ENCODE data around the gene FRS2.
"Not testable (repeated sequence)": the region's sequence is repeated elsewhere in the genome, so short reads cannot be mapped to it uniquely, and the experiment has no call there.

Gene FRS2

GRCh38 chr12:69588527-69588926, 118.3 kb downstream of the FRS2 start:
- Mint-ChIP-seq H3K36me3 (ENCODE audit: low read depth) (peaks cover 71% of the 10 kb centered on the region), H3K4me3 (no peak overlapping the region), H3K4me1 (ENCODE audit: low read depth) (peaks cover 41% of the 10 kb centered on the region), H3K27ac (no peak overlapping the region), H3K27me3 (no peaks in the 10 kb centered on the region), H3K9me3 (no peaks in the 10 kb centered on the region)

DNA sequence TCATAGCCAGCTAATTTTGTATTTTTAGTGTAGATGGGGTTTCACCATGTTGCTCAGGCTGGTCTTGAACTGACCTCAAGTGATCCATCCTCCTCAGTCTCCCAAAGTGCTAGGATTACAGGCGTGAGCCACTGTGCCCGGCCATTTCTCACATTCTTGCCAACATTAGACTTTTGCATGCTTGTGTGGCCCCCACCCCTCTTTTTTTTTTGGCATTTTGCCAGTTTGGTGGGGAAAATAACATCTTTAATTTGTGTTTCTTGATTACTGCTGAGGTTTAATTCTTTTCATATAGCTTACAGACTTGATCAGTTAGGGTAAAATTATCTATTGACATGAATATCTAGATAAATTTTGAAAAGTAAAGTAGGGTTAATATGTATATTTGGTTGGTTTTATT, 118.9 kb downstream of the FRS2 start:
- H3K4me3 Mint-ChIP-seq = peak overlapping the region; percentile 7
- peaks cover 46% of the 10 kb centered on the region for H3K4me1 Mint-ChIP-seq (ENCODE audit: low read depth)
- peaks cover 77% of the 10 kb centered on the region for H3K36me3 Mint-ChIP-seq (ENCODE audit: low read depth)
- no peak overlapping the region for H3K27ac Mint-ChIP-seq
- no peaks in the 10 kb centered on the region for H3K27me3 Mint-ChIP-seq
- H3K9me3 Mint-ChIP-seq = no peaks in the 10 kb centered on the region

- no peak overlapping the region for H3K27ac Mint-ChIP-seq
These were observed 125.5 kb downstream of the FRS2 start for GRCh38 chr12:69595689-69596088.

DNA sequence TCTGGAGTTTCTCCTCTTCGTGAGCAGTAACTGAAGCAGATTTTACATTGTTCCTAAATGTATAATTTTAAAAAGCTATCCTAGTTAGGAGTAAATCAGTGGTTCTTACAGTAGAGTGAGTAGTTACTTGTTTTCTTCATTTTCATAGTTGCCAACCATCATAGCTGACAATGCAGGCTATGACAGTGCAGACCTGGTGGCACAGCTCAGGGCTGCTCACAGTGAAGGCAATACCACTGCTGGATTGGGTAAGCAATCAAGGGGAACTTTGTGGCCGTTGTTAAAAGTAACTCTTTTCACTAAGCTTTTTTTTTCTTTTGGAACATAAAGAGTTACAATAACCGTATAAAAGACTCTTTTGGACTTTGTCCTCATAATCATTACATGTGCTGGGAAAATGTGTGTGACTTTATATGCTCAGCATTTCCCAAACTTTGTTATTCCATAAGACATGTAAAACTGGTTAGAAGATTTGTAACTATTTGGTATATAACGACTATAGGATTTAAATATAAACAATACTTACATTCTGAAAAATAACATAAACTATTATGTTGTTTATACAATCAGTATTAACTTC, 128.1 kb downstream of the FRS2 start:
- peaks cover 91% of the 10 kb centered on the region for H3K36me3 Mint-ChIP-seq (ENCODE audit: low read depth)
- H3K9me3 Mint-ChIP-seq = no peaks in the 10 kb centered on the region
- no peak overlapping the region for H3K4me3 Mint-ChIP-seq
- H3K4me1 Mint-ChIP-seq (ENCODE audit: low read depth) = peaks cover 12% of the 10 kb centered on the region
- H3K27ac Mint-ChIP-seq = no peak overlapping the region
- no peaks in the 10 kb centered on the region for H3K27me3 Mint-ChIP-seq

More at GRCh38 chr12:69595689-69596088, 125.5 kb downstream of the FRS2 start:
- H3K27me3 Mint-ChIP-seq = no peaks in the 10 kb centered on the region
- peaks cover 87% of the 10 kb centered on the region for H3K36me3 Mint-ChIP-seq (ENCODE audit: low read depth)
- H3K4me1 Mint-ChIP-seq (ENCODE audit: low read depth) = peaks cover 17% of the 10 kb centered on the region
- no peak overlapping the region for H3K4me3 Mint-ChIP-seq
- H3K9me3 Mint-ChIP-seq = no peaks in the 10 kb centered on the region

GRCh38 chr12:69600804-69601203, 130.6 kb downstream of the FRS2 start:
- peaks cover 72% of the 10 kb centered on the region for H3K36me3 Mint-ChIP-seq (ENCODE audit: low read depth)

DNA sequence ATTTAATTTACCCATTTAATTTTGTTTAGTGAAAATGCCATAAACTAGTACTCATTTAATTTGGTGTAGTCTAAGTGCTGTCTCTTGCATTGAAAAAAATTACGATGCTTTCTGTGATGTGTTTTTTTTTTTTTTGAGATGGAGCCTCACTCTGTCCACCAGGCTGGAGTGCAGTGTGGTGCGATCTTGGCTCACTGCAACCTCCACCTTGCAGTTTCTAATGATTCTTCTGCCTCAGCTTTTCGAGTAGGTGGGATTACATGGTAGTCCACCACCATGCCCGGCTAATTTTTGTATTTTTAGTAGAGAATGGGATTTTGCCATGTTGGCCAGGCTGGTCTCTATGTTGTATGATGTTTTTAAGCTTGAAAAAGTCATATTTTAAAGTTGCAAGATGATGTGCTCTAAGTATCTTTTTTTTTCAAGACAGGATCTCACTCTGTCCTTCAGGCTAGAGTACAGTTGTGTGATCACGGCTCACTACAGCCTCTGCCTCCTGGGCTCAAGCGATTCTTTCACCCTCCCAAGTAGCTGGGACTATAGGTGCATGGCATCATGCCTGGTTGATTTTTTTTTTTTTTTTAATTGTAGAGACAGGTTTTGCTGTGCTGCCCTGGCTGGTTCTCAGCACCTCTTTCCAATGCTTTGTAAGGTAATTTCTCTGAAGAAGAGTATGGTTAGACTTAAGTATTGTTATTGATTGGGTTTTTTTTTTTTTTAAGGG, 131.9 kb downstream of the FRS2 start:
- H3K9me3 Mint-ChIP-seq = no peaks in the 10 kb centered on the region
- no peaks in the 10 kb centered on the region for H3K27me3 Mint-ChIP-seq
- H3K27ac Mint-ChIP-seq = no peak overlapping the region
- peaks cover 60% of the 10 kb centered on the region for H3K36me3 Mint-ChIP-seq (ENCODE audit: low read depth)
- no peaks in the 10 kb centered on the region for H3K4me1 Mint-ChIP-seq (ENCODE audit: low read depth)
- H3K4me3 Mint-ChIP-seq = no peak overlapping the region

More at GRCh38 chr12:69600804-69601203, 130.6 kb downstream of the FRS2 start:
- no peaks in the 10 kb centered on the region for H3K9me3 Mint-ChIP-seq
- no peaks in the 10 kb centered on the region for H3K4me1 Mint-ChIP-seq (ENCODE audit: low read depth)
- no peak overlapping the region for H3K4me3 Mint-ChIP-seq
- peak overlapping the region; percentile 24 for H3K27ac Mint-ChIP-seq
- no peaks in the 10 kb centered on the region for H3K27me3 Mint-ChIP-seq

- no peaks in the 10 kb centered on the region for H3K27me3 Mint-ChIP-seq
- no peaks in the 10 kb centered on the region for H3K4me1 Mint-ChIP-seq (ENCODE audit: low read depth)
- H3K9me3 Mint-ChIP-seq = no peaks in the 10 kb centered on the region
- no peak overlapping the region for H3K4me3 Mint-ChIP-seq
- peaks cover 51% of the 10 kb centered on the region for H3K36me3 Mint-ChIP-seq (ENCODE audit: low read depth)
- H3K27ac Mint-ChIP-seq = no peak overlapping the region
These were observed 132.8 kb downstream of the FRS2 start for GRCh38 chr12:69602954-69603353.

DNA sequence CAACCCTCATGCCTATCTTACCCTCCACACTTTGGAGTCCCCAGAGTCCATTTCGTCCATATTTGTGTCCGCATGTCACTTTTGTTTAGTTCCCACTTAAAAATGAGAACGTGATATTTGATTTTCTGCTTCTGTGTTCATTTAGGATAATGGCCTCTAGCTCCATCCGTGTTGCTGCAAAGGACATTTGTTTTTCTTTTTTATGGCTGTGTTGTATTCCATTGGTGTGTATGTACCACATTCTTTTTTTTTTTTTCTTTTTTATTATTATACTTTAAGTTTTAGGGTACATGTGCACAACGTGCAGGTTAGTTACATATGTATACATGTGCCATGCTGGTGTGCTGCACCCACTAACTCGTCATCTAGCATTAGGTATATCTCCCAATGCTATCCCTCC, 133.4 kb downstream of the FRS2 start:
- H3K36me3 Mint-ChIP-seq (ENCODE audit: low read depth) = peaks cover 45% of the 10 kb centered on the region

DNA sequence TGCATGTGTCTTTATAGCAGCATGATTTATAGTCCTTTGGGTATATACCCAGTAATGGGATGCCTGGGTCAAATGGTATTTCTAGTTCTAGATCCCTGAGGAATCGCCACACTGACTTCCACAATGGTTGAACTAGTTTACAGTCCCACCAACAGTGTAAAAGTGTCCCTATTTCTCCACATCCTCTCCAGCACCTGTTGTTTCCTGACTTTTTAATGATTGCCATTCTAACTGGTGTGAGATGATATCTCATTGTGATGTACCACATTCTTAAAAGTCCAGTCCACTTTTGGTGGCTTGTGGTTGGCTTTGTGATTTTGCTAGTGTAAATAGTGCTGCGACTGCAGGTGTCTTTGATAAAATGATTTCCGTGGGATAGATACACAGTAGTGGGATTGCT, 134.1 kb downstream of the FRS2 start:
- not testable (repeated sequence) for H3K9me3 Mint-ChIP-seq; H3K27me3 Mint-ChIP-seq; H3K4me3 Mint-ChIP-seq; H3K4me1 Mint-ChIP-seq (ENCODE audit: low read depth); H3K27ac Mint-ChIP-seq
- H3K36me3 Mint-ChIP-seq (ENCODE audit: low read depth) = peaks cover 40% of the 10 kb centered on the region

More for the DNA sequence above, 133.4 kb downstream of the FRS2 start:
- not testable (repeated sequence) for H3K4me3 Mint-ChIP-seq; H3K27ac Mint-ChIP-seq; H3K9me3 Mint-ChIP-seq; H3K27me3 Mint-ChIP-seq; H3K4me1 Mint-ChIP-seq (ENCODE audit: low read depth)

DNA sequence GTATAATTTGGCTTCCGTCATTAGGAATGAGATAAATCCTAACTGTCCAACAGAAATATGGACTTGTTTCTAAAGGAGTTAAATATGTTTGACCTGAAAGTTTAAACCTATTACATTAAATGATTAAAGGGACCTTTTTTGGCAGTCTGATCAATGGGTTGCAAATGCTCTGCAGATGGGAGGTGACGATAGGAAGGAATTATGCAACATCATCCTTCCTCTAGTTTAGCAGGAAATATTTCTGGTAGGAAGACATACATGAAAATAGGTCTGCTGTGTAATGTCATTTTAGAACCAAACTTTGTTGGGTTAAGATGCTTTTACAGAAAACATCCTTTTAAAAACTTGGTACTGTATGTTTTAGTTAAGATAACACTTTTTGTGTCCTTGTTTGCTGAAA, 137.9 kb downstream of the FRS2 start:
- H3K27ac Mint-ChIP-seq = no peak overlapping the region
- no peaks in the 10 kb centered on the region for H3K4me1 Mint-ChIP-seq (ENCODE audit: low read depth)
- no peak overlapping the region for H3K4me3 Mint-ChIP-seq
- peaks cover 5% of the 10 kb centered on the region for H3K36me3 Mint-ChIP-seq (ENCODE audit: low read depth)
- H3K9me3 Mint-ChIP-seq = no peaks in the 10 kb centered on the region
- H3K27me3 Mint-ChIP-seq = no peaks in the 10 kb centered on the region

GRCh38 chr12:69610126-69610525, 139.9 kb downstream of the FRS2 start:
- Mint-ChIP-seq H3K4me3 (no peak overlapping the region), H3K27me3 (no peaks in the 10 kb centered on the region), H3K9me3 (no peaks in the 10 kb centered on the region), H3K36me3 (ENCODE audit: low read depth) (no peaks in the 10 kb centered on the region), H3K4me1 (ENCODE audit: low read depth) (no peaks in the 10 kb centered on the region), H3K27ac (no peak overlapping the region)

- H3K4me1 Mint-ChIP-seq (ENCODE audit: low read depth) = no peaks in the 10 kb centered on the region
- no peaks in the 10 kb centered on the region for H3K27me3 Mint-ChIP-seq
- H3K4me3 Mint-ChIP-seq = no peak within 1 kb of the TSS
- no peaks in the 10 kb centered on the region for H3K9me3 Mint-ChIP-seq
- H3K27ac Mint-ChIP-seq = no peak within 1 kb of the TSS
- no peaks in the 10 kb centered on the region for H3K36me3 Mint-ChIP-seq (ENCODE audit: low read depth)
These were observed 140.5 kb downstream of the FRS2 start, which contains the start of gene LRRC10 for GRCh38 chr12:69610729-69611128. Gene LRRC10 (minus strand): TSS chr12:69610907. CDS start chr12:69610838, 69 bp downstream.

- Mint-ChIP-seq H3K27ac (no peak overlapping the region), H3K4me3 (no peak overlapping the region), H3K27me3 (peaks cover 1% of the 10 kb centered on the region), H3K9me3 (no peaks in the 10 kb centered on the region), H3K4me1 (ENCODE audit: low read depth) (no peaks in the 10 kb centered on the region), H3K36me3 (ENCODE audit: low read depth) (no peaks in the 10 kb centered on the region)
These were observed 143.2 kb downstream of the FRS2 start for GRCh38 chr12:69613351-69613750.

DNA sequence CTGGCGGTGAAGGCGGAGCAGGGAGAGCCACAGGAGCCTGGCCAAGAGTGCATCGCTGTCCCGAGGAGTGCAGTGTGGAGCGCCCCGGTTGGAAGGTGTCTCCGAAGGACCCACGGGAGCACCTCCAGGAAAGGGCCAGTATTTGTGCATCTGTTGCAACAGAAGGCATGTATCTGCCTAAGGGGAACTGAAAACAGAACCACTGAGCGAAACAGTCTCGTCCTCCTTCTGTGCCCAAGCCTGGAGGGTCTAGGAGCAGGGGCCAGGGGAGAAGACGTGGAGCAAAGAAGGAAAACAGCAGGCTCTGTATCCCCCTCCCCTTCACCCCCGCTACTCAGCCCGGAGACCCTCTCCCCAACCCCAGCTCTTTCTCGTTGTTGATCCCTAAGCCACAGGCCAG, 145.8 kb downstream of the FRS2 start:
- Mint-ChIP-seq H3K27ac (no peak overlapping the region), H3K4me3 (no peak overlapping the region), H3K36me3 (ENCODE audit: low read depth) (no peaks in the 10 kb centered on the region), H3K27me3 (peaks cover 4% of the 10 kb centered on the region), H3K9me3 (no peaks in the 10 kb centered on the region), H3K4me1 (ENCODE audit: low read depth) (no peaks in the 10 kb centered on the region)

- H3K27ac Mint-ChIP-seq = no peak overlapping the region
- H3K4me3 Mint-ChIP-seq = no peak overlapping the region
- H3K4me1 Mint-ChIP-seq (ENCODE audit: low read depth) = no peaks in the 10 kb centered on the region
- peaks cover 4% of the 10 kb centered on the region for H3K27me3 Mint-ChIP-seq
- no peaks in the 10 kb centered on the region for H3K36me3 Mint-ChIP-seq (ENCODE audit: low read depth)
- H3K9me3 Mint-ChIP-seq = no peaks in the 10 kb centered on the region
These were observed 148.9 kb downstream of the FRS2 start for GRCh38 chr12:69619050-69619449.

GRCh38 chr12:69620077-69620476, 149.9 kb downstream of the FRS2 start:
- H3K27ac Mint-ChIP-seq = no peak overlapping the region
- H3K36me3 Mint-ChIP-seq (ENCODE audit: low read depth) = no peaks in the 10 kb centered on the region
- H3K9me3 Mint-ChIP-seq = no peaks in the 10 kb centered on the region
- H3K4me1 Mint-ChIP-seq (ENCODE audit: low read depth) = no peaks in the 10 kb centered on the region
- H3K4me3 Mint-ChIP-seq = no peak overlapping the region
- peaks cover 4% of the 10 kb centered on the region for H3K27me3 Mint-ChIP-seq

Measured in stimulated activated naive CD8-positive, alpha-beta T cell treated with anti-CD3 and anti-CD28 coated beads, Interleukin-15, Interleukin-2, amounts not matched to agents 100 ng/mL and 50 ng/mL, for 24 hours (primary cell).